ENCODE results near the gene NMS. TPM values are rescaled to one million over a fixed set of nuclear protein-coding genes. Genes with fewer than 3 reads are reported as not detected.

NMS gene
- total and polyA plus RNA-seq, 10 donors: not detected

- H3K4me1 ChIP-seq: no peaks in the 10 kb centered on the region
- intact Hi-C loops (cut with DNase I; ENCODE audit: low total_unique reads): no loop called here
- H3K27me3 ChIP-seq (replicated peaks in 1 of 7): peaks cover 0 to 4% (median 0%) of the 10 kb centered on the region in 7 donors
- H3K9me3 ChIP-seq: no peaks in the 10 kb centered on the region
- H3K4me3 ChIP-seq: no peak overlapping the region
- 82 to 92% (median 90%) methylated on average over 4 of the region's 4 CpGs for WGBS, 5 donors
- no peaks in the 10 kb centered on the region for H3K36me3 ChIP-seq
- no peak overlapping the region for H3K27ac ChIP-seq
- DNase-seq: no peak
- no peak for TF ChIP-seq POLR2AphosphoS5 (IDR thresholded peaks at IDR 0.05)
- no peak for TF ChIP-seq CTCF (IDR thresholded peaks at IDR 0.05 in 8 of 11, conservative IDR thresholded peaks at IDR 0.05 in 3 of 11)
- no peak for TF ChIP-seq POLR2A (IDR thresholded peaks at IDR 0.05)
Measured at GRCh38 chr2:100425107-100425506, 45.2 kb upstream of the NMS start.

GRCh38 chr2:100425573-100426383, 44.5 kb upstream of the NMS start:
- intact Hi-C loops (cut with DNase I; ENCODE audit: low total_unique reads): no loop called here
- peaks cover 0 to 7% (median 0%) of the 10 kb centered on the region in 8 donors for H3K9me3 ChIP-seq
- no peak for TF ChIP-seq CTCF (IDR thresholded peaks at IDR 0.05 in 8 of 11, conservative IDR thresholded peaks at IDR 0.05 in 3 of 11)
- TF ChIP-seq POLR2AphosphoS5 (IDR thresholded peaks at IDR 0.05): no peak
- TF ChIP-seq POLR2A (IDR thresholded peaks at IDR 0.05): no peak
- WGBS, 5 donors: 63 to 83% (median 77%) methylated on average over 15 of the region's 15 CpGs
- H3K4me3 ChIP-seq: no peak overlapping the region
- no peak overlapping the region for H3K27ac ChIP-seq
- peaks cover 0 to 10% (median 0%) of the 10 kb centered on the region in 7 donors for H3K27me3 ChIP-seq (replicated peaks in 1 of 7)
- no peaks in the 10 kb centered on the region for H3K36me3 ChIP-seq
- H3K4me1 ChIP-seq: no peaks in the 10 kb centered on the region
- no peak for DNase-seq

- no peak for DNase-seq
- WGBS, 5 donors: 82 to 91% (median 86%) methylated on average over 15 to 18 of the region's 18 CpGs
Measured at GRCh38 chr2:100426384-100426720, 43.9 kb upstream of the NMS start.

More at GRCh38 chr2:100426384-100426720, 43.9 kb upstream of the NMS start:
- peaks cover 0 to 7% (median 0%) of the 10 kb centered on the region in 8 donors for H3K9me3 ChIP-seq
- no peaks in the 10 kb centered on the region for H3K4me1 ChIP-seq
- no peaks in the 10 kb centered on the region for H3K36me3 ChIP-seq
- no peak overlapping the region for H3K27ac ChIP-seq
- no peak overlapping the region for H3K4me3 ChIP-seq
- H3K27me3 ChIP-seq (replicated peaks in 1 of 7): peaks cover 0 to 10% (median 0%) of the 10 kb centered on the region in 7 donors
- intact Hi-C loops (cut with DNase I; ENCODE audit: low total_unique reads): no loop called here
- no peak for TF ChIP-seq POLR2A (IDR thresholded peaks at IDR 0.05)
- no peak for TF ChIP-seq CTCF (IDR thresholded peaks at IDR 0.05 in 8 of 11, conservative IDR thresholded peaks at IDR 0.05 in 3 of 11)
- no peak for TF ChIP-seq POLR2AphosphoS5 (IDR thresholded peaks at IDR 0.05)

Data from spleen (tissue), 11 donors.